Spleen (tissue), 11 donors: Measurements from ENCODE around the gene IKBKG. TPM values are rescaled to one million over a fixed set of nuclear protein-coding genes. Genes with fewer than 3 reads are reported as not detected.

Source experiments
- DNase-seq: peaks from one replicate; pipeline ENCODE4 v3.0.0-alpha.2; 2020
- H3K27ac ChIP-seq, 8 donors: fragments of 200-600 bp; sonication (generic) in 7 of 8; 1 replicate in 4 of 8; 2 replicates in 4 of 8; pipeline versions ENCODE4 v1.5.0 to v1.8.0; 2016 to 2021; ENCODE audit warnings: inconsistent platforms in 4 of 8, mild to moderate bottlenecking in 4 of 8, moderate library complexity in 1 of 8
- H3K27me3 ChIP-seq, 7 donors: fragments of 200-600 bp; sonication (generic) in 6 of 7; replicated peaks in 1 of 7; 1 replicate in 4 of 7; 2 replicates in 3 of 7; pipeline versions ENCODE4 v1.5.0 to v1.8.0; 2016 to 2021; ENCODE audit warnings: inconsistent platforms in 3 of 7, mild to moderate bottlenecking in 1 of 7
- H3K36me3 ChIP-seq, 6 donors: fragments of 200-600 bp; sonication (generic) in 5 of 6; 1 replicate in 4 of 6; 2 replicates in 2 of 6; pipeline versions ENCODE4 v1.5.0 to v1.8.0; 2016 to 2021; ENCODE audit warnings: inconsistent platforms in 2 of 6
- H3K4me1 ChIP-seq, 6 donors: fragments of 200-600 bp; sonication (generic) in 5 of 6; 1 replicate in 3 of 6; 2 replicates in 3 of 6; pipeline versions ENCODE4 v1.5.0 to v1.8.0; 2016 to 2021; ENCODE audit warnings: inconsistent platforms in 3 of 6
- H3K4me3 ChIP-seq, 8 donors: fragments of 200-600 bp; sonication (generic) in 7 of 8; 1 replicate in 4 of 8; 2 replicates in 4 of 8; pipeline versions ENCODE4 v1.5.0 to v1.8.0; 2016 to 2021; ENCODE audit warnings: inconsistent platforms in 4 of 8, mild to moderate bottlenecking in 4 of 8, moderate library complexity in 2 of 8
- H3K9me3 ChIP-seq, 8 donors: fragments of 200-600 bp; sonication (generic) in 7 of 8; 1 replicate in 4 of 8; 2 replicates in 4 of 8; pipeline versions ENCODE4 v1.5.0 to v1.8.0; 2016 to 2021; ENCODE audit warnings: inconsistent platforms in 4 of 8
- POLR2A ChIP-seq, 3 donors: fragments of 450-650 bp; IDR thresholded peaks; one replicate each; pipeline ENCODE4 v1.5.1; 2017; ENCODE audit warnings: antibody characterized with exemption in 3 of 3, mild to moderate bottlenecking in 1 of 3
- POLR2AphosphoS5 ChIP-seq, 3 donors: sonication (generic); formaldehyde crosslinking; IDR thresholded peaks; one replicate each; pipeline ENCODE4 v1.5.1; 2017; ENCODE audit warnings: antibody characterized with exemption in 3 of 3
- WGBS, 5 donors: extraction: QIAGEN DNeasy Blood & Tissue Kit in 3 of 5; methylation state at CpG; one replicate each; pipeline versions ENCODE4 v1.1.5 to v1.1.7; 2013 to 2018; 5-methylcytosine and 5-hydroxymethylcytosine counted together
- intact Hi-C: fragments of 100-400 bp; cut with DNase I; formaldehyde crosslinking; loops from one replicate; pipeline ENCODE4 v1.15.0; 2023; ENCODE audit warnings: low total_unique reads
- polyA plus RNA-seq, 3 donors: library from polyadenylated mRNA; stranded (reverse); fragments of 200-250 nt; gene quantifications; one replicate each; pipeline ENCODE4 v1.2.1, GENCODE V29; 2013
- total RNA-seq, 7 donors: library from RNA; depleted of rRNA in 3 of 7; stranded (reverse); fragments of >200 nt in 3 of 7; fragmentation: NEBNext Ultra II Directional in 4 of 7; extraction: Animal tissue kit (Norgen Biotek cat#: 25700) in 4 of 7; gene quantifications; one replicate each; pipeline versions ENCODE4 v1.1.0 to v1.2.1, GENCODE V29; 2016 to 2021
- TF ChIP-seq, protein P1 (sequence below), 11 experiments: fragments of 200-600 bp in 7 of 11; fragments of 450-650 bp in 4 of 11; sonication (generic) in 4 of 11; IDR thresholded peaks in 8 of 11; conservative IDR thresholded peaks in 3 of 11; 1 replicate in 7 of 11; 2 replicates in 4 of 11; pipeline versions ENCODE4 v1.4.0 to v1.8.0; 2016 to 2021; ENCODE audit warnings: antibody characterized with exemption in 11 of 11, inconsistent platforms in 4 of 11, mild to moderate bottlenecking in 1 of 11
- donor health status: healthy with polysubstance abuse.
- donor health status: DM: no; HTN: no; CAD: no; lungs with moderate emphysema.
- donor health status: DM: no; HTN: no; CAD: no.
- donor health status: Bipolar disorder and iron deficiency.
- donor health status: healthy.
- donor health status: DM: no; HTN: no; CAD: no.
- donor health status: DM: yes; HTN: yes; CAD: no.

The IKBKG gene
- total and polyA plus RNA-seq, 10 donors, result 18.9 to 66.6 (median 43.1) TPM

DNA sequence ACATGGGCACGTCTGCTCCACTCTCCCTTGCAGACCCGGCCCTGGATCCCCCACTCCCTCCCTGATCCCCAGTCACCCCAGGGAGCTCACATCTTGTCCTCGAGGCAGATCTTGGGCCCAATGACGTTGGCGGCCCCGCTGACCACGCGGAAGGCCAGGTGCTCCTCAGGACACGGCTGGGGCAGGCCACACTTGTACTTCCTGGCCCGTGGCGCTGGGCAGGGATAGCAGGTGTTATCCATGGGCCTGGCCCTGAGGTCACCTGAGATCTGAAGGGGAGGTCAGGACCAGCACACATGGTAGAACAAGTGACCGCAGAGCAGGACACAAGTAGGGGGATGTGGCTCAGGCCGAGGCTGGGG is 39.1 kb upstream of the IKBKG start:
- DNase-seq, result no peak
- TF ChIP-seq POLR2AphosphoS5 (IDR thresholded peaks at IDR 0.05) (peak in 1 of 3 donors; percentile 24), POLR2A (IDR thresholded peaks at IDR 0.05) (no peak)
- WGBS, 5 donors, result 90 to 97% (median 92%) methylated on average over 10 to 13 of the region's 13 CpGs

GRCh38 chrX:154509455-154509854 is 38.0 kb upstream of the IKBKG start:
- Histone ChIP-seq H3K36me3 (peaks cover 0 to 56% (median 13%) of the 10 kb centered on the region in 6 donors), H3K4me3 (no peak overlapping the region), H3K9me3 (peaks cover 0 to 9% (median 0%) of the 10 kb centered on the region in 8 donors), H3K27ac (no peak overlapping the region), H3K4me1 (peaks cover 0 to 11% (median 4%) of the 10 kb centered on the region in 6 donors), H3K27me3 (no peaks in the 10 kb centered on the region)
- no peak for TF ChIP-seq POLR2AphosphoS5 (IDR thresholded peaks at IDR 0.05)
- TF ChIP-seq POLR2A (IDR thresholded peaks at IDR 0.05), result no peak
- TF ChIP-seq, protein P1, sequence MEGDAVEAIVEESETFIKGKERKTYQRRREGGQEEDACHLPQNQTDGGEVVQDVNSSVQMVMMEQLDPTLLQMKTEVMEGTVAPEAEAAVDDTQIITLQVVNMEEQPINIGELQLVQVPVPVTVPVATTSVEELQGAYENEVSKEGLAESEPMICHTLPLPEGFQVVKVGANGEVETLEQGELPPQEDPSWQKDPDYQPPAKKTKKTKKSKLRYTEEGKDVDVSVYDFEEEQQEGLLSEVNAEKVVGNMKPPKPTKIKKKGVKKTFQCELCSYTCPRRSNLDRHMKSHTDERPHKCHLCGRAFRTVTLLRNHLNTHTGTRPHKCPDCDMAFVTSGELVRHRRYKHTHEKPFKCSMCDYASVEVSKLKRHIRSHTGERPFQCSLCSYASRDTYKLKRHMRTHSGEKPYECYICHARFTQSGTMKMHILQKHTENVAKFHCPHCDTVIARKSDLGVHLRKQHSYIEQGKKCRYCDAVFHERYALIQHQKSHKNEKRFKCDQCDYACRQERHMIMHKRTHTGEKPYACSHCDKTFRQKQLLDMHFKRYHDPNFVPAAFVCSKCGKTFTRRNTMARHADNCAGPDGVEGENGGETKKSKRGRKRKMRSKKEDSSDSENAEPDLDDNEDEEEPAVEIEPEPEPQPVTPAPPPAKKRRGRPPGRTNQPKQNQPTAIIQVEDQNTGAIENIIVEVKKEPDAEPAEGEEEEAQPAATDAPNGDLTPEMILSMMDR (IDR thresholded peaks at IDR 0.05 in 8 of 11, conservative IDR thresholded peaks at IDR 0.05 in 3 of 11), result no peak
- WGBS, 5 donors, result 91 to 100% (median 95%) methylated on average over 5 of the region's 5 CpGs
- no peak for DNase-seq
- intact Hi-C loops, result no loop called here

More for the DNA sequence above, 39.1 kb upstream of the IKBKG start:
- peaks cover 0 to 11% (median 4%) of the 10 kb centered on the region in 6 donors for H3K4me1 ChIP-seq
- peaks cover 0 to 9% (median 0%) of the 10 kb centered on the region in 8 donors for H3K9me3 ChIP-seq
- no peak overlapping the region for H3K27ac ChIP-seq
- H3K27me3 ChIP-seq, result no peaks in the 10 kb centered on the region
- H3K4me3 ChIP-seq, result no peak overlapping the region
- intact Hi-C loops, result no loop called here
- peaks cover 0 to 56% (median 13%) of the 10 kb centered on the region in 6 donors for H3K36me3 ChIP-seq

- peaks cover 0 to 9% (median 0%) of the 10 kb centered on the region in 8 donors for H3K9me3 ChIP-seq
- intact Hi-C loops, result no loop called here
- 39 to 63% (median 43%) methylated on average over 12 of the region's 12 CpGs for WGBS, 5 donors
- H3K4me1 ChIP-seq, result peaks cover 0 to 22% (median 13%) of the 10 kb centered on the region in 6 donors
- TF ChIP-seq POLR2AphosphoS5 (IDR thresholded peaks at IDR 0.05), result peak in 1 of 3 donors; percentile 20
- TF ChIP-seq, protein P1 (IDR thresholded peaks at IDR 0.05 in 8 of 11, conservative IDR thresholded peaks at IDR 0.05 in 3 of 11), result no peak
- TF ChIP-seq POLR2A (IDR thresholded peaks at IDR 0.05), result no peak
- no peak overlapping the region for H3K4me3 ChIP-seq
- DNase-seq, result peak; percentile 69
- H3K27ac ChIP-seq, result peak overlapping the region; percentile 43 to 78 (median 63)
- peaks cover 0 to 36% (median 9%) of the 10 kb centered on the region in 6 donors for H3K36me3 ChIP-seq
- no peaks in the 10 kb centered on the region for H3K27me3 ChIP-seq
These were observed 35.7 kb upstream of the IKBKG start for GRCh38 chrX:154511761-154512160.

GRCh38 chrX:154512879-154513553 is 34.4 kb upstream of the IKBKG start:
- peaks cover 0 to 24% (median 2%) of the 10 kb centered on the region in 6 donors for H3K36me3 ChIP-seq
- H3K27me3 ChIP-seq, result no peaks in the 10 kb centered on the region
- intact Hi-C loops, result no loop called here
- H3K4me1 ChIP-seq, result peaks cover 0 to 30% (median 16%) of the 10 kb centered on the region in 6 donors
- WGBS, 5 donors, result 89 to 94% (median 90%) methylated on average over 9 to 16 of the region's 16 CpGs
- no peak overlapping the region for H3K4me3 ChIP-seq
- TF ChIP-seq, protein P1 (IDR thresholded peaks at IDR 0.05 in 8 of 11, conservative IDR thresholded peaks at IDR 0.05 in 3 of 11), result no peak
- no peak for TF ChIP-seq POLR2AphosphoS5 (IDR thresholded peaks at IDR 0.05)
- TF ChIP-seq POLR2A (IDR thresholded peaks at IDR 0.05), result no peak
- H3K9me3 ChIP-seq, result peaks cover 0 to 9% (median 0%) of the 10 kb centered on the region in 8 donors
- DNase-seq, result peak; percentile 71
- peak overlapping the region in 2 of 8 donors; percentile 4 to 23 for H3K27ac ChIP-seq
